K562 (cell line): ENCODE data around the gene CDKN2B-AS1. TPM values are rescaled to one million over a fixed set of nuclear protein-coding genes. Genes with fewer than 3 reads are reported as not detected.

Experiments used
- ATAC-seq: fragments of 200-7000 bp; cut with Tn5 transposase; 3 replicates; pipeline ENCODE4 v1.9.1; 2020; ENCODE audit warnings: moderate library complexity
- BruUV-seq: library from RNA; stranded (reverse); fragments of 400-500 nt; replicated peaks from 2 replicates; lab custom pipeline; 2021; lab: Mats Ljungman, UMichigan
- CTCF ChIA-PET: fragments of 300-600 bp; formaldehyde crosslinking; extraction: SDS; loops from one replicate; lab custom pipeline; 2021; ENCODE audit warnings: low intra/inter-chr PET ratio; lab: Yijun Ruan, JAX
- POLR2A ChIA-PET: fragments of 300-600, 350-650 bp; sonication (Branson Sonifier 250); formaldehyde crosslinking; extraction: SDS; loops from one replicate; lab custom pipeline; 2021; ENCODE audit warnings: antibody characterized with exemption, inconsistent platforms; lab: Yijun Ruan, JAX
- DNase-seq, 4 experiments: peaks; one replicate each; pipeline versions ENCODE4 v3.0.0 to v3.0.0-alpha.2; 2011 to 2018; ENCODE audit warnings: low spot score in 3 of 4, mixed read lengths in 3 of 4; ENCODE audit errors: extremely low read depth in 1 of 4
- FAIRE-seq: peaks from 2 replicates; lab custom pipeline; 2011; peaks lifted over from hg19 to GRCh38; lab: Jason Lieb, UNC
- H2AFZ ChIP-seq: 2 replicates; pipeline ENCODE4 v1.6.0; 2011; ENCODE audit warnings: low read depth, low read length, control low read depth, inconsistent platforms
- H3K27ac ChIP-seq: fragments of 200-600 bp; 3 replicates; pipeline ENCODE4 v1.8.0; 2011; ENCODE audit warnings: low read depth, mild to moderate bottlenecking, control low read depth, inconsistent platforms, low read length, moderate library complexity, mixed read lengths; ENCODE audit errors: extremely low read depth
- H3K27me3 ChIP-seq, 2 experiments: fragments of 300-600 bp in 1 of 2; 2 replicates in 1 of 2; 3 replicates in 1 of 2; pipeline versions ENCODE4 v1.6.0 to v1.8.0; 2011; ENCODE audit warnings: inconsistent platforms in 2 of 2, low read length in 2 of 2, mild to moderate bottlenecking in 1 of 2, mixed read lengths in 1 of 2, moderate library complexity in 1 of 2; ENCODE audit not compliant: control insufficient read depth in 2 of 2, insufficient read depth in 2 of 2
- H3K36me3 ChIP-seq: fragments of 300-600 bp; 3 replicates; pipeline ENCODE4 v1.8.0; 2011; ENCODE audit warnings: mild to moderate bottlenecking, low read length, inconsistent platforms; ENCODE audit not compliant: control insufficient read depth, insufficient read depth
- H3K4me1 ChIP-seq, 2 experiments: fragments of 200-600 bp in 1 of 2; replicated peaks in 1 of 2; 2 replicates in 1 of 2; 3 replicates in 1 of 2; pipeline versions ENCODE4 v1.5.1 to v1.8.0; 2011; ENCODE audit warnings: inconsistent platforms in 2 of 2, low read length in 2 of 2, mild to moderate bottlenecking in 1 of 2, mixed read lengths in 1 of 2, moderate library complexity in 1 of 2; ENCODE audit not compliant: control insufficient read depth in 2 of 2, insufficient read depth in 2 of 2
- H3K4me2 ChIP-seq: 2 replicates; pipeline ENCODE4 v1.6.1; 2011; ENCODE audit warnings: low read length, control low read depth, inconsistent platforms, mixed read lengths; ENCODE audit not compliant: insufficient read depth
- H3K4me3 ChIP-seq: fragments of 200-600 bp; sonication (generic), shearing (Covaris generic); 2 replicates; pipeline ENCODE4 v1.5.1; 2016; ENCODE audit warnings: control low read depth, inconsistent platforms
- H3K79me2 ChIP-seq: fragments of 200-600 bp; 3 replicates; pipeline ENCODE4 v1.8.0; 2011; ENCODE audit warnings: low read length, inconsistent platforms; ENCODE audit not compliant: control insufficient read depth, insufficient read depth
- H3K9ac ChIP-seq, 2 experiments: 2 replicates each; pipeline versions ENCODE4 v1.6.0 to v1.6.1; 2011; ENCODE audit warnings: low read depth in 2 of 2, low read length in 2 of 2, control low read depth in 1 of 2, inconsistent platforms in 1 of 2, mild to moderate bottlenecking in 1 of 2, mixed read lengths in 1 of 2; ENCODE audit not compliant: insufficient read depth in 1 of 2
- H3K9me1 ChIP-seq: one replicate; pipeline ENCODE4 v1.6.0; 2011; ENCODE audit warnings: inconsistent platforms, mild to moderate bottlenecking, low read length, moderate library complexity; ENCODE audit not compliant: control insufficient read depth, insufficient read depth
- H3K9me3 ChIP-seq: replicated peaks from 2 replicates; pipeline ENCODE4 v1.5.1; 2011; ENCODE audit warnings: low read depth, low read length, inconsistent platforms; ENCODE audit not compliant: control insufficient read depth, insufficient read depth
- H4K20me1 ChIP-seq: replicated peaks from 2 replicates; pipeline ENCODE4 v1.6.1; 2011; ENCODE audit warnings: low read length, inconsistent platforms, mixed read lengths; ENCODE audit not compliant: control insufficient read depth, insufficient read depth
- HES1 ChIP-seq: fragments of 450-650 bp; IDR thresholded peaks from 2 replicates; pipeline ENCODE4 v1.6.1; 2016; ENCODE audit warnings: low read depth, mild to moderate bottlenecking, moderate library complexity
- ILF3 ChIP-seq: fragments of 450-650 bp; IDR thresholded peaks from 2 replicates; pipeline ENCODE4 v1.6.1; 2018; ENCODE audit warnings: antibody characterized with exemption, mild to moderate bottlenecking, moderate library complexity, borderline replicate concordance
- NCOA1 ChIP-seq: fragments of 450-650 bp; IDR thresholded peaks from 2 replicates; pipeline ENCODE4 v1.6.1; 2016; ENCODE audit warnings: low read depth
- SREBF2 ChIP-seq: sonication (generic); formaldehyde crosslinking; IDR thresholded peaks from 2 replicates; pipeline ENCODE4 v1.4.0; 2020; ENCODE audit warnings: mild to moderate bottlenecking, missing genetic modification reagents
- THRA ChIP-seq: fragments of 450-650 bp; IDR thresholded peaks from 2 replicates; pipeline ENCODE4 v1.6.1; 2017; ENCODE audit warnings: mild to moderate bottlenecking, moderate library complexity
- ZBTB40 ChIP-seq, 2 experiments: fragments of 450-650 bp in 1 of 2; sonication (generic) in 1 of 2; formaldehyde crosslinking in 1 of 2; IDR thresholded peaks; 2 replicates each; pipeline versions ENCODE4 v1.7.1 to v1.9.0; 2016 to 2022; ENCODE audit warnings: inconsistent platforms in 1 of 2, mild to moderate bottlenecking in 1 of 2, missing genetic modification reagents in 1 of 2
- ZNF277 ChIP-seq: fragments of 250-450 bp; sonication (Bioruptor Pico); IDR thresholded peaks from 2 replicates; pipeline ENCODE4 v1.8.0; 2022; ENCODE audit warnings: inconsistent platforms, mild to moderate bottlenecking, moderate library complexity, borderline replicate concordance
- ZNF282 ChIP-seq: sonication (generic); formaldehyde crosslinking; IDR thresholded peaks from 2 replicates; pipeline ENCODE4 v1.8.1; 2023; ENCODE audit warnings: missing genetic modification reagents
- ZNF444 ChIP-seq: fragments of 250-450 bp; sonication (Bioruptor Pico); IDR thresholded peaks from 2 replicates; pipeline ENCODE4 v1.4.0; 2020; ENCODE audit warnings: mild to moderate bottlenecking, moderate library complexity
- ZZZ3 ChIP-seq: fragments of 450-650 bp; IDR thresholded peaks from 2 replicates; pipeline ENCODE4 v1.6.1; 2016; ENCODE audit warnings: antibody characterized with exemption, mild to moderate bottlenecking, moderate library complexity
- WGBS: fragments of 100-300 bp; shearing (Covaris generic); methylation state at CpG from one replicate; pipeline ENCODE4 v1.1.6; 2016; ENCODE audit warnings: low coverage, mixed read lengths; ENCODE audit not compliant: insufficient coverage; ENCODE audit errors: missing lambda C conversion rate; 5-methylcytosine and 5-hydroxymethylcytosine counted together
- in situ Hi-C: fragments of 300-500 bp; cut with MboI; formaldehyde crosslinking; loops from 4 replicates; pipeline ENCODE4 v1.15.0; 2018; ENCODE audit warnings: inconsistent platforms, mixed read lengths
- intact Hi-C: fragments of 100-400 bp; cut with micrococcal nuclease; formaldehyde crosslinking; loops from 2 replicates; pipeline ENCODE4 v1.14.2; 2022
- polyA plus RNA-seq, 8 experiments: library from polyadenylated mRNA; depleted of rRNA in 4 of 8; stranded (reverse) in 5 of 8; unstranded in 3 of 8; fragments of >200 nt; fragmentation: Nextera tagmentation in 2 of 8; fragmentation: Illumina TruSeq in 1 of 8; extraction: Ambion mirVana in 2 of 8; extraction: Trizol in 1 of 8; gene quantifications; 2 replicates each; pipeline versions ENCODE4 v1.2.1 to v1.2.3, GENCODE V29; 2011 to 2014; ENCODE audit warnings: inconsistent platforms in 1 of 8, missing spikeins in 1 of 8
- total RNA-seq, 7 experiments: library from RNA; depleted of rRNA in 6 of 7; stranded (reverse); fragments of >200 nt in 6 of 7; fragmentation: Illumina TruSeq in 2 of 7; extraction: Trizol in 2 of 7; gene quantifications; 2 replicates each; pipeline versions ENCODE4 v1.2.1 to v1.2.3, GENCODE V29; 2011 to 2021; ENCODE audit warnings: low replicate concordance in 1 of 7

The CDKN2B-AS1 gene
- total and polyA plus RNA-seq, 9 of the 15 experiments (the other 6 are each of a cell fraction or from before 2014, with no cell fraction given): not detected

- Histone ChIP-seq H3K4me2 (no peak overlapping the region), H3K4me3 (no peak overlapping the region), H4K20me1 (no peaks in the 10 kb centered on the region), H3K27ac (no peak overlapping the region), H3K79me2 (no peaks in the 10 kb centered on the region), H2AFZ (no peak overlapping the region), H3K9me3 (no peaks in the 10 kb centered on the region), H3K27me3 (no peaks in the 10 kb centered on the region), H3K36me3 (no peaks in the 10 kb centered on the region), H3K9ac (no peak overlapping the region), H3K9me1 (no peaks in the 10 kb centered on the region), H3K4me1 (no peaks in the 10 kb centered on the region)
- POLR2A ChIA-PET: no interaction called here
- intact Hi-C loops: no loop called here
- ATAC-seq: no peak
- no TSS peak for BruUV-seq
- in situ Hi-C loops: no loop called here
- CTCF ChIA-PET: no interaction called here
- no peak for DNase-seq
- no CpG with 5 or more reads among the region's 1 CpG for WGBS
- FAIRE-seq: no peak
- no peak for TF ChIP-seq ZZZ3
- TF ChIP-seq ILF3: no peak
- TF ChIP-seq ZNF277 (CRISPR knock-in tag): no peak
- TF ChIP-seq NCOA1: no peak
- TF ChIP-seq ZNF444 (CRISPR knock-in tag): no peak
- no peak for TF ChIP-seq ZNF282 (CRISPR knock-in tag)
- no peak for TF ChIP-seq HES1
- TF ChIP-seq ZBTB40 (IDR thresholded peaks at IDR 0.05): no peak
- TF ChIP-seq ZBTB40 (CRISPR knock-in tag; IDR thresholded peaks at IDR 0.05): no peak
- TF ChIP-seq THRA: no peak
- no peak for TF ChIP-seq SREBF2 (CRISPR knock-in tag)
These were observed 7.4 kb downstream of the CDKN2B-AS1 start for GRCh38 chr9:22002038-22002437.
